Measurements from ENCODE around the gene UCN.
"Not testable (repeated sequence)": the region's sequence is repeated elsewhere in the genome, so short reads cannot be mapped to it uniquely, and the experiment has no call there.

Gene UCN

GRCh38 chr2:27270670-27271069 is 37.6 kb downstream of the UCN start:
- H2BK15ac ChIP-seq (replicated peaks; ENCODE audit: low read depth), result no peak overlapping the region
- no peak overlapping the region for H4K8ac ChIP-seq (ENCODE audit: low read depth, low read length)
- no CpG with 5 or more reads among the region's 2 CpGs for WGBS (ENCODE audit: extremely low coverage, insufficient coverage, low lambda C conversion rate)
- H3K27me3 ChIP-seq (ENCODE audit: insufficient read depth, low read length, poor library complexity), result peaks cover 6% of the 10 kb centered on the region
- H3K9ac ChIP-seq (ENCODE audit: low read length), result no peak overlapping the region
- H2AK5ac ChIP-seq (ENCODE audit: low read length), result no peak overlapping the region
- H3K79me1 ChIP-seq (ENCODE audit: low read length), result no peaks in the 10 kb centered on the region
- H3K56ac ChIP-seq (ENCODE audit: low read length), result no peak overlapping the region
- H3K4me2 ChIP-seq (ENCODE audit: low read length), result no peak overlapping the region
- H3K4me3 ChIP-seq (ENCODE audit: low read length), result no peak overlapping the region
- H2BK120ac ChIP-seq (ENCODE audit: low read depth, low read length), result no peak overlapping the region
- H3K4me1 ChIP-seq (ENCODE audit: control insufficient read depth, low read depth, low read length), result no peaks in the 10 kb centered on the region
- H3K36me3 ChIP-seq (ENCODE audit: control insufficient read depth, insufficient read depth, low read length), result no peaks in the 10 kb centered on the region
- no peak overlapping the region for H3K27ac ChIP-seq (ENCODE audit: low read depth, low read length)
- H3K18ac ChIP-seq (ENCODE audit: low read length), result no peak overlapping the region
- no peak overlapping the region for H2BK5ac ChIP-seq (ENCODE audit: low read length)
- H3K4ac ChIP-seq (ENCODE audit: low read depth, low read length), result no peak overlapping the region
- H3K23ac ChIP-seq (ENCODE audit: low read length), result no peak overlapping the region
- H3K79me2 ChIP-seq (ENCODE audit: control insufficient read depth, insufficient read depth, low read length), result no peaks in the 10 kb centered on the region
- DNase-seq, result no peak
- H4K5ac ChIP-seq (ENCODE audit: low read length), result no peak overlapping the region

- H3K79me1 ChIP-seq (ENCODE audit: low read length), result no peaks in the 10 kb centered on the region
- DNase-seq, result no peak
- H3K4me1 ChIP-seq (ENCODE audit: control insufficient read depth, low read depth, low read length), result no peaks in the 10 kb centered on the region
- no peak overlapping the region for H3K56ac ChIP-seq (ENCODE audit: low read length)
- no peaks in the 10 kb centered on the region for H3K36me3 ChIP-seq (ENCODE audit: control insufficient read depth, insufficient read depth, low read length)
- no peak overlapping the region for H3K4ac ChIP-seq (ENCODE audit: low read depth, low read length)
- no peak overlapping the region for H4K8ac ChIP-seq (ENCODE audit: low read depth, low read length)
- H3K4me2 ChIP-seq (ENCODE audit: low read length), result no peak overlapping the region
- no peak overlapping the region for H4K5ac ChIP-seq (ENCODE audit: low read length)
- no peak overlapping the region for H2BK5ac ChIP-seq (ENCODE audit: low read length)
- H2BK15ac ChIP-seq (replicated peaks; ENCODE audit: low read depth), result no peak overlapping the region
- no peak overlapping the region for H3K9ac ChIP-seq (ENCODE audit: low read length)
- H3K27me3 ChIP-seq (ENCODE audit: insufficient read depth, low read length, poor library complexity), result peaks cover 11% of the 10 kb centered on the region
- WGBS (ENCODE audit: extremely low coverage, insufficient coverage, low lambda C conversion rate), result no CpG with 5 or more reads among the region's 3 CpGs
- H2BK120ac ChIP-seq (ENCODE audit: low read depth, low read length), result no peak overlapping the region
- H3K18ac ChIP-seq (ENCODE audit: low read length), result no peak overlapping the region
- no peak overlapping the region for H3K4me3 ChIP-seq (ENCODE audit: low read length)
- H3K23ac ChIP-seq (ENCODE audit: low read length), result no peak overlapping the region
- H3K27ac ChIP-seq (ENCODE audit: low read depth, low read length), result no peak overlapping the region
- no peaks in the 10 kb centered on the region for H3K79me2 ChIP-seq (ENCODE audit: control insufficient read depth, insufficient read depth, low read length)
- H2AK5ac ChIP-seq (ENCODE audit: low read length), result no peak overlapping the region
Observed at GRCh38 chr2:27270131-27270530, 38.1 kb downstream of the UCN start.

GRCh38 chr2:27268296-27268695 is 39.9 kb downstream of the UCN start:
- not testable (repeated sequence) for H3K56ac ChIP-seq (ENCODE audit: low read length); H3K79me1 ChIP-seq (ENCODE audit: low read length); H3K18ac ChIP-seq (ENCODE audit: low read length); H3K4me3 ChIP-seq (ENCODE audit: low read length); H4K5ac ChIP-seq (ENCODE audit: low read length); H2BK120ac ChIP-seq (ENCODE audit: low read depth, low read length); H3K4me2 ChIP-seq (ENCODE audit: low read length); H3K79me2 ChIP-seq (ENCODE audit: control insufficient read depth, insufficient read depth, low read length); H3K36me3 ChIP-seq (ENCODE audit: control insufficient read depth, insufficient read depth, low read length); H4K8ac ChIP-seq (ENCODE audit: low read depth, low read length); H2BK5ac ChIP-seq (ENCODE audit: low read length); H3K4me1 ChIP-seq (ENCODE audit: control insufficient read depth, low read depth, low read length); H2AK5ac ChIP-seq (ENCODE audit: low read length); DNase-seq; H3K23ac ChIP-seq (ENCODE audit: low read length); H3K4ac ChIP-seq (ENCODE audit: low read depth, low read length); H3K9ac ChIP-seq (ENCODE audit: low read length); H2BK15ac ChIP-seq (replicated peaks; ENCODE audit: low read depth); H3K27ac ChIP-seq (ENCODE audit: low read depth, low read length)
- peaks cover 26% of the 10 kb centered on the region for H3K27me3 ChIP-seq (ENCODE audit: insufficient read depth, low read length, poor library complexity)
- no CpG with 5 or more reads among the region's 13 CpGs for WGBS (ENCODE audit: extremely low coverage, insufficient coverage, low lambda C conversion rate)

- H2AK5ac ChIP-seq (ENCODE audit: low read length), result no peak overlapping the region
- no peak overlapping the region for H3K4me3 ChIP-seq (ENCODE audit: low read length)
Observed at GRCh38 chr2:27265536-27265870, 42.7 kb downstream of the UCN start.

GRCh38 chr2:27264753-27265535 is 43.3 kb downstream of the UCN start:
- no peaks in the 10 kb centered on the region for H3K4me1 ChIP-seq (ENCODE audit: control insufficient read depth, low read depth, low read length)
- H4K5ac ChIP-seq (ENCODE audit: low read length), result no peak overlapping the region
- WGBS (ENCODE audit: extremely low coverage, insufficient coverage, low lambda C conversion rate), result no CpG with 5 or more reads among the region's 56 CpGs
- H2BK15ac ChIP-seq (replicated peaks; ENCODE audit: low read depth), result no peak overlapping the region
- H3K4me2 ChIP-seq (ENCODE audit: low read length), result peak overlapping the region; percentile 88
- no peak overlapping the region for H2BK5ac ChIP-seq (ENCODE audit: low read length)
- H4K8ac ChIP-seq (ENCODE audit: low read depth, low read length), result no peak overlapping the region
- H3K79me1 ChIP-seq (ENCODE audit: low read length), result no peaks in the 10 kb centered on the region
- no peaks in the 10 kb centered on the region for H3K36me3 ChIP-seq (ENCODE audit: control insufficient read depth, insufficient read depth, low read length)
- peak overlapping the region; percentile 49 for H3K56ac ChIP-seq (ENCODE audit: low read length)
- no peaks in the 10 kb centered on the region for H3K79me2 ChIP-seq (ENCODE audit: control insufficient read depth, insufficient read depth, low read length)
- no peak overlapping the region for H3K4ac ChIP-seq (ENCODE audit: low read depth, low read length)
- peak overlapping the region; percentile 56 for H3K9ac ChIP-seq (ENCODE audit: low read length)
- no peak overlapping the region for H3K18ac ChIP-seq (ENCODE audit: low read length)
- H3K4me3 ChIP-seq (ENCODE audit: low read length), result peak overlapping the region; percentile 30
- no peak overlapping the region for H2BK120ac ChIP-seq (ENCODE audit: low read depth, low read length)
- no peak overlapping the region for H3K27ac ChIP-seq (ENCODE audit: low read depth, low read length)
- peak; percentile 87 for DNase-seq
- H2AK5ac ChIP-seq (ENCODE audit: low read length), result no peak overlapping the region
- H3K27me3 ChIP-seq (ENCODE audit: insufficient read depth, low read length, poor library complexity), result peaks cover 52% of the 10 kb centered on the region
- peak overlapping the region; percentile 50 for H3K23ac ChIP-seq (ENCODE audit: low read length)

More at GRCh38 chr2:27265536-27265870, 42.7 kb downstream of the UCN start:
- no peak overlapping the region for H2BK15ac ChIP-seq (replicated peaks; ENCODE audit: low read depth)
- no peak overlapping the region for H3K4ac ChIP-seq (ENCODE audit: low read depth, low read length)
- no peak overlapping the region for H2BK120ac ChIP-seq (ENCODE audit: low read depth, low read length)
- H3K27ac ChIP-seq (ENCODE audit: low read depth, low read length), result no peak overlapping the region
- H3K56ac ChIP-seq (ENCODE audit: low read length), result no peak overlapping the region
- H3K4me2 ChIP-seq (ENCODE audit: low read length), result no peak overlapping the region
- H3K23ac ChIP-seq (ENCODE audit: low read length), result peak overlapping the region; percentile 97
- H4K5ac ChIP-seq (ENCODE audit: low read length), result no peak overlapping the region
- H3K79me2 ChIP-seq (ENCODE audit: control insufficient read depth, insufficient read depth, low read length), result no peaks in the 10 kb centered on the region
- no peak overlapping the region for H4K8ac ChIP-seq (ENCODE audit: low read depth, low read length)
- no peaks in the 10 kb centered on the region for H3K79me1 ChIP-seq (ENCODE audit: low read length)
- H3K27me3 ChIP-seq (ENCODE audit: insufficient read depth, low read length, poor library complexity), result peaks cover 51% of the 10 kb centered on the region
- no peak overlapping the region for H3K9ac ChIP-seq (ENCODE audit: low read length)
- no peak overlapping the region for H2BK5ac ChIP-seq (ENCODE audit: low read length)
- H3K36me3 ChIP-seq (ENCODE audit: control insufficient read depth, insufficient read depth, low read length), result no peaks in the 10 kb centered on the region
- no peaks in the 10 kb centered on the region for H3K4me1 ChIP-seq (ENCODE audit: control insufficient read depth, low read depth, low read length)
- H3K18ac ChIP-seq (ENCODE audit: low read length), result no peak overlapping the region
- DNase-seq, result no peak

- no peak overlapping the region for H3K4ac ChIP-seq (ENCODE audit: low read depth, low read length)
- peak overlapping the region; percentile 49 for H3K56ac ChIP-seq (ENCODE audit: low read length)
- no peak overlapping the region for H2BK120ac ChIP-seq (ENCODE audit: low read depth, low read length)
- no peak overlapping the region for H3K27ac ChIP-seq (ENCODE audit: low read depth, low read length)
- H3K4me3 ChIP-seq (ENCODE audit: low read length), result no peak overlapping the region
- no peak overlapping the region for H4K5ac ChIP-seq (ENCODE audit: low read length)
- no CpG with 5 or more reads among the region's 38 CpGs for WGBS (ENCODE audit: extremely low coverage, insufficient coverage, low lambda C conversion rate)
- H3K23ac ChIP-seq (ENCODE audit: low read length), result no peak overlapping the region
- peak overlapping the region; percentile 88 for H3K4me2 ChIP-seq (ENCODE audit: low read length)
- H3K79me1 ChIP-seq (ENCODE audit: low read length), result no peaks in the 10 kb centered on the region
- no peak overlapping the region for H2BK15ac ChIP-seq (replicated peaks; ENCODE audit: low read depth)
- H3K36me3 ChIP-seq (ENCODE audit: control insufficient read depth, insufficient read depth, low read length), result no peaks in the 10 kb centered on the region
- H2AK5ac ChIP-seq (ENCODE audit: low read length), result no peak overlapping the region
- peaks cover 52% of the 10 kb centered on the region for H3K27me3 ChIP-seq (ENCODE audit: insufficient read depth, low read length, poor library complexity)
- peak overlapping the region; percentile 56 for H3K9ac ChIP-seq (ENCODE audit: low read length)
- H3K79me2 ChIP-seq (ENCODE audit: control insufficient read depth, insufficient read depth, low read length), result no peaks in the 10 kb centered on the region
- DNase-seq, result peak; percentile 39
- no peak overlapping the region for H2BK5ac ChIP-seq (ENCODE audit: low read length)
- no peaks in the 10 kb centered on the region for H3K4me1 ChIP-seq (ENCODE audit: control insufficient read depth, low read depth, low read length)
- H3K18ac ChIP-seq (ENCODE audit: low read length), result no peak overlapping the region
- H4K8ac ChIP-seq (ENCODE audit: low read depth, low read length), result no peak overlapping the region
Observed at GRCh38 chr2:27264253-27264752, 43.9 kb downstream of the UCN start.
